HG03457 (cell line): ENCODE data around the gene IRF4.

Experiments used
- ATAC-seq: cut with Tn5 transposase; IDR thresholded peaks from one replicate; pipeline ENCODE4 v1.9.1; 2021; ENCODE audit warnings: moderate number of reproducible peaks; ENCODE audit not compliant: unreplicated experiment

IRF4 gene

DNA sequence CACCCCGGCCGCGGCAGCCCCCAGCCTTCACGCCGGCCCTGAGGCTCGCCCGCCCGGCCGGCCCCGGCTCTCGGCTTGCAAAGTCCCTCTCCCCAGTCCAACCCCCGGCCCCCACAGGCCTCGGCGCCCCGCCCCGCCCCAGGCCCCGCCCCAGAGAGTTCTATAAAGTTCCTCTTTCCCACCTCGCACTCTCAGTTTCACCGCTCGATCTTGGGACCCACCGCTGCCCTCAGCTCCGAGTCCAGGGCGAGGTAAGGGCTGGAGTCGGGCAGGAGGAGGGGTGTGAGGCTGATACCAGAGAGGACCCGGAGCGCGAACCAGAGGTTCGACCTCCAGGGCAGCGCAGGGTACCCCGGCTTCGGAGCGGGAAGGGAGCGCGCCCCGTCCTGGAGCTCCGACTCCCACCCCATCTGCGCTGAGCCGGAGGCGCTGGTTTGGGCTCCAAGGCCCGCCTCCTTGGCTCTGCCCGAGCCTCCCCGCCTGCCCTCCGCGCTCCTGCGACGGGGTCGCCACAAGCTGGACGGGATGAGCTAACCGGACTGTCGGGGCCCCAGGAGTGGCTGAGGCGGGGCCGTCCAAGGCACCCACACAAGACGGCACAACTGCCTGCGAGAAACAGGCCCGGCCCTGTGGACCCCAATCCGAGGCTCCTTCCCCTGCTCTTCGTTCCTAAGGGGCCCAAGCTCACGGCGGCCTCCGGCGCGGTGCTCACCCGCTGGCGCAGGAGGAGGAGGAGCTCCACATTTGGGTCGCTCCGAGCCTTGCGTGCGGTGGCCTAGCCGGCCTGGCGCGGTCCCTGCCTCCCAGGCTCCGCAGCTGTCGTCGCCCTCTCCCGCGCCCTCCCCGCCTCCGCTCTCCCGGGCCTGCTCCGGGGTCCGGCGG, at the start of gene IRF4:
TSS of gene IRF4 (plus strand) at position 194 of the 882 bp plus-strand sequence. CDS start 1,401 bp downstream, outside the sequence.
- no peak for ATAC-seq

DNA sequence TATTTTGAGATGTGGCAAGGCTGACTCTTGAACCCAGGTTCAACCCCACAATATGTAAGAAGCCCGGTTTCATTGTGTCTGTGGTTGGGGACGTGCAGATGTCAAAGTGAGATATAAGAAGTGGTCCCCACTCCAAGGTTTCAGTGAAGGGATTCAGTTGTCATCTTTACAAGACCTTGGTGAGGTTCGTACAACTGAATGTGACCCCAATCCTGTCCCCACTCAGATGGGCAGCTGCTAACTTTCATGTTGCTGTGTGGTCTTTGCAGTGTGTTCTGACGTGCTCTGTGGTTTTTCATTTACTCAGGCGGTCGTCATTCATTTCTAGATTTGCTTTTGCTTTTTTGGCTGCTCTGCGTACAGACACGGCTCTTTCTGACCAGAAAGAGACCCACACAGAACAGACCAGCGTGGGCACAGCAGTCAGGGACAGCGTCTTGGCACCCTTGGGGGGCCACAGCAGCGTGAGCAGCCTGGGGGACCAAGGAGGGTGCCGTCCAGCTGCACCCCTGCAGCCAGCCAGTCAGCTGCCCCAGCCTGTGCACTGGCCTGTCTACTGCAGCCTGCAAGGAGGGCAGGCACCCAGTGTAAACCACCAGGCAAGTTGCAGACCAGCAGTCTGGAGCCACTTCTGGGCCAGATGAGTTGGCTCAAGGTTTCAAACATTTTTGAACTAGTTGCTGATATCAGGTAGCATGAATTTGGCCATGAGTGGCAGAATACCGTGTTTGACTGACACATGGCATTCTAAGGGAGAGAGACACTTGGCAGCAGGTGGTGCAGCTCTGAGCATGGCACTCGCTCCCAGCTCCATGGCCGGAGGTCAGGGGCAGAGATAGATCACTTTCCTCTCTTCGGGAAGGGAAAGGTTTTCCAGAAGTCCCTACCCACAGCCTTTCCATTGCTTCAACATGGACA, 49.4 kb upstream of the IRF4 start:
- peak; percentile 53 for ATAC-seq

DNA sequence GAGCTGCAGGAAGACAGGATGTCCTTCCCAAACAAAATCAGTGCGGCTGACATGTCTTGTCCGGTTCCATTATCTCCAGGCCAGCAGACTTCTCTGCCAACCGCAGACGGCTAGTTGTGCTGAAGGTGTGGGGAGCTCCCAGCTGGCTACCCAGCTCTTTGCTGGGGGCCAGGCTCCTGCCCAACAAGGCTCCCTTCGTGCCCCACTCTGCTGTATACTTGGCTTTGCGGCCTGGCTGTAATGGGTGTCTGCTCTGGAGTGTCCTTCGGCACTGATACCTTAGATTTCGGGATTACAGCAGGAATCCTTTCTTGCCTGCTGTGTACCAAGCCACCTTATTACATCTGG, 48.7 kb upstream of the IRF4 start:
- ATAC-seq, result no peak

DNA sequence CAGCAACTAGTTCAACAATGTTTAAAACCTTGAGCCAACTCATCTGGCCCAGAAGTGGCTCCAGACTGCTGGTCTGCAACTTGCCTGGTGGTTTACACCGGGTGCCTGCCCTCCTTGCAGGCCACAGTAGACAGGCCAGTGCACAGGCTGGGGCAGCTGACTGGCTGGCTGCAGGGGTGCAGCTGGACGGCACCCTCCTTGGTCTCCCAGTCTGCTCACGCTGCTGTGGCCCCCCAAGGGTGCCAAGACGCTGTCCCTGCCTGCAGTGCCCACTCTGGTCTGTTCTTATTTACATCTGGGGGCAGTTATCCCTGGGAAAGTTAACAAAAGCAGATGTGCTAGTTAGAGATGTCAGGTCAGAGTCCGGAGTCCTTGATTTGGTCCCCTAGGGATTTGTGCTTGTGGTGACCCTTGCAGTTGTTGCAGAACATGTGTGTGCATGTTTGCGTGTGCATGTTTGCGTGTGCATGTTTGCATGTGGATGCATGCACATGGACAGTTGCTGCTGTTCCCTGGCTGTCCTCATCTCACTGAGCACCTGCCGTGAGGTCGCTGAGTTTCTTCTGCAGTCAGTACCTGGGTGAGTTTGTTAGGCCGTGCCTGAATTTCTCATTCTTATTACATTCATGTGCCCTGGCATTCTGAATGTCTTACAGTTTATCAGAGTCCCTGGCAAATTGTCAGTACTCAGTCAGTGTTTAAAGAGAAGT, 48.2 kb upstream of the IRF4 start:
- ATAC-seq, result no peak

DNA sequence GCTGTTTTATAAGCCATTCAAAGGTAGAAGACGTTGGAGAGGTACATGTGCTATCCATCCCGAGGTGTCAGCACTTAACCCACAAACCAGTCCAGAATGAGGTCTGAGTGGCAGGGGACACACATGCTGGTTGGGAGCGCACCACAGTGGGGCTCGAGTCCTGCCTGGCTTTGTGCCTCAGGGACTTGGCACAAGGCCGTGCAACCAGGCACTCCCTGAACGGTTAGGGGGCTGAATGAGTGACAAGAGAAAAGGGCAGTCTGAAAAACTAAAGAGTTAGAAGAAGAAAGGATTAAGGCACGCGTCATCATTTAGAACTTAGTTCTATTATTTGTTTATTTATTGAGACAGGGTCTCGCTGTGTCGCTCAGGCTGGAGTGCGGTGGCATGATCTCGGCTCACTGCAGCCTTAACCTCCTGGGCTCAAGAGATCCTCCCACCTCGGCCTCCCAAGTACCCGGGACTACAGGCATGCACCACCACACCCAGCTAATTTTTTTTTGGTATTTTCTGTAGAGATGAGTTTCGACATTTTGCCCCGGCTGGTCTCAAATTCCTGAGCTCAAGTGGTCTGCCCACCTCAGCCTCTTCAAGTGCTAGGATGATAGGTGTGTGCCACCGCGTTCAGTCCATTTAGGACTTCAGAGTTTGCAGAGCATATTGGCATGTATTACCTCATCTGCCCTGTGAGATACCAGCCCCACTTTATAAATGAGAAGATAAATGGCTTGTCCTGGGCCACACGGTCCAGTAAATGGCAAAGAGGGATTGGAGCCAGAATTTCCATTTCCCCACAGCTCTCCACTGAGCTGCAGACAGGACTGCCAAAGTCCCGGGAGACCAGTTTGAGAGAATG, 47.4 kb upstream of the IRF4 start:
- ATAC-seq, result no peak

DNA sequence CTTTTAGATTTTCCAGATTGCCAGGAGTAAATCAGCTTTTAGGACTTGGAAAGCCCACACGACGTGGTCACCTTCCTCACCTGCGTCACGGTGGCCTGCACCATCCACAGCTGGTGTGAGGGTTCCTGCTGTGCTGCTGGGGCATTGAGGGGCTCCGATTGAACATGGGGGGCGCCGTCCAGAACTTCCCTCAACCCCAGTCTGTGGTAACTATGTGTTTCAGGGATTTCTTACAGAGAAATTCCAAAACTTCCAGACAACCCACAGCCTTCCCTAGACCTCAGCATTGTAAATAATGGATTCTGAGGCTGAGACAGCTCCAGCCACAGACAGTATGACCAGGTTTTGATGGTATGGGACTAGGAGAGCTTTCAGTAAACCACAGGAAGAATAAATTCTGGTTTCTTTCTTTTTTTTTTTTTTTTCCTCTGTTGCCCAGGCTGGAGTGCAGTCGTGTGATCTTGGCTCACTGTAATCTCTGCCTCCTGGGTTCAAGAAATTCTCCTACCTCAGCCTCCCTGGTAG, 46.7 kb upstream of the IRF4 start:
- ATAC-seq, result no peak

DNA sequence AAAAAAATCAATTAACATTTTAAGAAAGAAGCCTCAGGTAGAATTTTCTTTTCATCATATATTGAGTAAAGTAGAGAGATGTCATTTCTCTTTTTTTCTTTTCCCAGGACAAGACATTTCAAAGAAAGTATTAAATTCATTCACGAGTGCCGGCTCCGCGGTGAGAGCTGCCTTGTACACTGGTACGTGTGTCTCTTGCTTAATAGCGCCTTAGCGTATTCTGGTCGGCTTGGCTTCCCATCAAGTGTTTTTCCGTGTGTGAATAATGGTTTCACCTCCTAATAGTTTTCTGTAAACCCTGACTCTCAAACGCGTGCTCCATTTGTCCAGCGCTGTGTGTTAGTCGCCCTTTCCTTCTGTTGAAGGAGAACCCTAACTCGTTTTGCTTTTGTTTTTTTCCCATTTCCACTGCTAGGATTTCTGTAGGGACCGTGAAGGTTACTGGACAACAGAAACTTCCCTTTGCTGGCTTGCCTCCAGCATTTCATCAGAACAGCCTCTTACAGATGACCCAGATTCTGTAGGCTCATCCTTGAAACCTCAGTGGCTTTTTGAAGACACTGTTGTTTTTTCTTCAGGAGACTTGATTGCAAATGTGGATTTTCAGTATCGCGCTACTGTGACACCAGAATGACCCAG, 45.7 kb upstream of the IRF4 start:
- ATAC-seq, result no peak

DNA sequence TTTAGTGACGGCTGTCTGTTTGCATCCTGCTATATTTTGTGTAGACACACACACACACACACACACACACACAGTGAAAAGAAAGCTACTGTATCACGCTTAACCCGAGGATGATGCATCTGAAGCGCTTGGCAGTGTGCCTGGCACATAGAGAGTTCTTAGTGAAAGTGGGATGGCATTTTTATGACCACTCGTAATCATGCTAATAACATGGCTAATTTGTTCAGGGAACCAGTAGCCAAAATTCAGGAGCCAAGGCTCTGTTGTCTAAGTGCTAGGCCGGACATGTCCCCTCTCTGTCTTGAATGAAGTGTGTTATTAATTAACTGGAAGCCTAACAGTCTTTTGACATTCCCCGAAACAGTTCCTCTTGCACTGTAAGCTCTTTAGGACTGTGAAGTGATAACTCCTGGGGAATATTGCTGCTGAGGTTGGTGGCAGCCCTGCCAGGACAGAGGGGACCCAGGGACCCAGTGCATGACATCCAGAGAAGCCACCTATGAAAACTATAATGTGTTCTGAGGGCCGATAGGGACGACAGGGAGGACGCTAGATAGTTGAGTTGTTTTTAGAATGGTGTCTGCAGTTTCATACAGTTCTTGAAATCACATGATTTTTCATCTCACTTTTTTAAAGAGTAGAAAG, 45.0 kb upstream of the IRF4 start:
- no peak for ATAC-seq

DNA sequence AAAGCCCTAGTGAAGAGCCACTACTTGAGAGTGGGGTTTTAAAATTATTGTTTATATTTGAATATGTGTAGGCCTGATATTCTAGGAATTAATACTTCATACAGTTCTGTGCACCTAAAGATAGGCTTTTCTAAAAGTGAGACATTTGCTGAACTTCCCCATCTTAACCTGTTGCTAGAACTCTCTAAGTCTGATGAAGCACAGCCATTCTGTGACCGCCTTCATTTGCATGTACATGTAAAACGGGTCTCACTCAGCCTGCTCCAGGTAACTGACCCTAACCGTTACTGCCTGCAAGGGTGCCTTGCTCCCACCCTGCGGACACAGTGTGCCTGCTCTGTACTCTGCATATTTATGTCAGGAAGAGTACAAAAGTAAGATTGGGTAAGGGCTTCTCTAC, 44.3 kb upstream of the IRF4 start:
- ATAC-seq, result peak; percentile 55

DNA sequence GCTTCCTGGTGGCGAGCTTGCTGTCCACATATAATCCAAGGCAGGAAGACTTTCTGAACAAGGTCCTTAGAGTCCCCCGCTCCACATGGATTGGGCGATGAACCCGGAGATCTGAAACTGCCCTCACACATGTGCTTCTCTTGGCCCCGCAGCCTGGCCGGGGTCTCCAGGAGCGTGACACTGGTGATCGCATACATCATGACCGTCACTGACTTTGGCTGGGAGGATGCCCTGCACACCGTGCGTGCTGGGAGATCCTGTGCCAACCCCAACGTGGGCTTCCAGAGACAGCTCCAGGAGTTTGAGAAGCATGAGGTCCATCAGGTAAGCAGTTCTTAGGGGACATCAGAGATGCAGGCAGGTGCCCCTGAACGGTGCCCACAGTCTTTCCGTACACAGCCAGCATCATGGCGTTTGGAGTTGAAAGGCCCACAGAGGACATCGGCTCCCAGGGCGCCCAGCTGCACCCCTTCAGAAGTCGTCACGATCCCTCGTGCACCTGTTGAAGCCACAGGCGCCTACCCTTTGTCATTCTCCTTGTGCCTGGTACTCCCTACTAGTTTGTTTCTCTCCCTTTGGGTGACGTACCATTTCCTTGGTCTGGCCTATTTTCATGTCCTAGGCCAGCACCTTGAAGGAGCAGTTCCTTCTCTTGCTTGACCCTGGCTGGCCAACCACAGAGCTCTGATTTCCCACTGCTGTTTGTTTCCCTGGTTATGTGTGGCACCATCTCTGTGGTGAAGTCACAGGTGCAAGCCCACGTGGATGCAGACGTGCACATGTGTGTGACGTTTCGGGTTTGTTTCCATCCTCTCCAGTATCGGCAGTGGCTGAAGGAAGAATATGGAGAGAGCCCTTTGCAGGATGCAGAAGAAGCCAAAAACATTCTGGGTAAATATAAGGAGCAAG, 43.3 kb upstream of the IRF4 start:
- no peak for ATAC-seq

DNA sequence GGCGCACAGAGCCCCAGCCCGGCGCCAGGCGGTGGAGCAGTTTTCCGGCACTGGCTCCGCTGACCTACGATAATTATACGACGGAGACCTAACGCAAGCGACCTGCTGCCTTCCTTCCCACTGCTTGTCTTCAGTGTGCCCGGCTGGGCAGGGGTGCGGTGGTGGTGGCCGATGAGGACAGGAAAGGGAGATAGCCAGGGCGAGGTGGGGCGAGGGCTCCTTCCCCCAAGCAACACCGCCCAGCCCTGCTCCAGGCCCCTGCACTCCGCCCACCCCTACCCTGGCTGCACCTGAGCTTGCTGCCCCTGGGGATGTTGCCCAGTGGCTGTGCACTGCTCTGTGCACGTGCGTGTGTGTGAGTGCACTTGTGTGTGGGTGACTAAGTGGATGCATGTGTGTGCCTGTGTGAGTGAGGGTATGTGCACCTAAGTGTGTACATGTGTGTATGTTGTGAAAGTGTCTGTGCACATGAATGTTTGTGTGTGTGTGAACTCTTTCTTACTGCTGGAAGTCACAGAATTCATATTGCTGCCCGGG, 42.6 kb upstream of the IRF4 start:
- ATAC-seq, result no peak

DNA sequence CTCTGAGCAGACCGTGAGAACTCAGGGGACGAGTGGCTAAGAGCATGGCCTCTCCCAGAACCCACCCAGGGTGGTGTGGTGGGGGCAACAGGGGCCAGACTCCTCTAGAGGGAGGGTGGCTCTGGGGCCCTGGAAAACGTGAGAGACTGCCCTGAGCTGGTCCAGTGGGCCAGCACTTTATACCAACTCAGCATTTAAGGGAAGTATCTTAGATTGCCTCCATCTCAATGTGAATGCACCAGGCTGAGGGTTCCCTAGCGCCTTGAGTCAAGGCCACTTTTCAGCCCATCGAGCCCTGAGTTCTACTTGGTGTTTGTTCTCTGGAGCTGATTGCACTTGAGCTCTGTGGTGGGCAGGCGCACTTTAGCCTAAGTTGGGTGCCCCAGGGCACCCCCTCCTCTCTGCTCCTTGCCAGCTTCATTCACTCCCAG, 42.0 kb upstream of the IRF4 start:
- no peak for ATAC-seq

DNA sequence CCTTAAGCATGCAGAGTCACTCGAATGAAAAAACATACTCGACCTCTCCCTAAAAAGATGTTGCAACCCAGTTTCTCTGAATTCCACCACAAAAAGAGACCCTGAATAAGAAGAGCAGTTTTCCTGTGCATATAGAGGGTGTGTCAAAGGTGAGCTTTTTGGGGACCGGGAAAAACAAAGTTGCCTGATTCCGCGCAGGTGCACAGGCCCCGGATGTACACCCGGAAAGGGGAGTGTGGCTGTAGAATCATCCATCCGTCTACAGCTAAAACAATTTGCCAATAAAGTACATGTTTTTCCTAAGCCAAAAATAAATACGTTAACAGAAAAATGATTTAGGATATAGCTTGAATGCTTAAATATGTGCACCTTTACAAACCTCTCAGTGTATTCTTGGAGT, 41.2 kb upstream of the IRF4 start:
- no peak for ATAC-seq

DNA sequence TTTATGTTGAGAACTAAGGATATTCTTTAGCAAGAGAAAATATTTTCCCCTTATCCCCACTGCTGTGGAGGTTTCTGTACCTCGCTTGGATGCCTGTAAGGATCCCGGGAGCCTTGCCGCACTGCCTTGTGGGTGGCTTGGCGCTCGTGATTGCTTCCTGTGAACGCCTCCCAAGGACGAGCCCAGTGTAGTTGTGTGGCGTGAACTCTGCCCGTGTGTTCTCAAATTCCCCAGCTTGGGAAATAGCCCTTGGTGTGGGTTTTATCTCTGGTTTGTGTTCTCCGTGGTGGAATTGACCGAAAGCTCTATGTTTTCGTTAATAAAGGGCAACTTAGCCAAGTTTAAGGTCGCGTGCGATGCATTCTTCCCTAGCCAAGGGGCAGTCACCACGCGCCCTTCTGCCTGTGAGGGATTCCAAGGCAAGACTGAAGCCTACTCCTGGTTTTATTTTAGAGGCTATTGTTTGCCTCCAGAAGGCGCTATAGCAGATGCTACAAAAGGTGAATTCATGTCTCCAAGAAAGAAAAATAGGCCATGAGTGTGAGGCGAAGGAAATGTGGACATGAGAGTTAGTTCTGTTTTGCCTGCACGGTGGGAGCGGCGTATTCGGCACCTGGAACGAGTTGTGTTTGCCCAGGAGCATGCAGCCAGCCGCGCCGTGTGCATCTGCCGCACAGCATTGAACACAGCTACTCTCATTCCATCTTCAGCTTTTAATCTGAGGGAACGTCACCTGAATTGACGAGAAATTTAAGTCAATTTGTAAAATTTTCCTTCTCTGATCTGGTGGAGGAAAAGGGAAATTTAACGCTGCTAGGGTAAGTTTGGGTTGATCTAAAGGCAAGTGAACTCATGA, 40.3 kb upstream of the IRF4 start:
- no peak for ATAC-seq

DNA sequence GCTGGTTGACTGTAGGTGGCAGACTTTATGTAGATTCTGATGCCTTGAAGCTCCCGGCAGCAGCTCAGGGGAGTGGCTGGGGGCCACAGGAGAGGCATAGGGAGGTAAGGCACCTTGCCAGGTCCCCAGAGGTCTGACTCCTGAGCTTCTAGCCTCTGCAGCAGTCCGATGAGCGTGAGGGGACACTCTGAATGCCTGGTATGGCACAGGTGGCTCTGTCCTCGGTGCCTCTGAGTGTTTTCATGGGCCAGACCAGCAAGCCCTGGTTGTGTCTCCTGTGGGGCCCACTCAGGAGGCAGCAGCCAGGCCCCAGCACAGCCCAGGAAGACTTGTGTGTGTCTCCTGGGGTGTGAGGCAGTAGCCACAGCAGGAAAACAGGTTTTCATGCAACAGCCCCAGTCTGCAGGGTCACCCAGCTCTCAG, 39.7 kb upstream of the IRF4 start:
- ATAC-seq, result no peak

DNA sequence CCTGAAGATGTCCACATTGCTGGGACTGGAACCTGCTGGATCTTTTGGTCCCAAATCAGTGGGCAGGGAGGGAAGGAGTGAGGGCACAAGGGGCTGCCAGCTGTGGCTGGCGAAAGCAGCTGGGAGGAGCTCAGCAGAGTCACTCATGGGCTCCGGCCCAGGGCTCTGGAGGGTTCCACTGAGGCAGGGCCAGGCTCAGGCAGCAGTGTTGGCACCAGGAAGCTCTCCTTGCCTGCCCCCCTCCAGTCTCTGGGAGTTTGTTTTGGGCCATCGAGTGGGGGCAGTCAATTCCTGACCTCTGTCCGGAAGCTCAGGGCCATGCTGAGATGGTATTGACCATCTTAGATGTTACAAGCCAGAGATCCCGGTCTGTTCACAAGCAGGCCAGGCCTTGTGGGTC, 39.1 kb upstream of the IRF4 start:
- ATAC-seq, result no peak

DNA sequence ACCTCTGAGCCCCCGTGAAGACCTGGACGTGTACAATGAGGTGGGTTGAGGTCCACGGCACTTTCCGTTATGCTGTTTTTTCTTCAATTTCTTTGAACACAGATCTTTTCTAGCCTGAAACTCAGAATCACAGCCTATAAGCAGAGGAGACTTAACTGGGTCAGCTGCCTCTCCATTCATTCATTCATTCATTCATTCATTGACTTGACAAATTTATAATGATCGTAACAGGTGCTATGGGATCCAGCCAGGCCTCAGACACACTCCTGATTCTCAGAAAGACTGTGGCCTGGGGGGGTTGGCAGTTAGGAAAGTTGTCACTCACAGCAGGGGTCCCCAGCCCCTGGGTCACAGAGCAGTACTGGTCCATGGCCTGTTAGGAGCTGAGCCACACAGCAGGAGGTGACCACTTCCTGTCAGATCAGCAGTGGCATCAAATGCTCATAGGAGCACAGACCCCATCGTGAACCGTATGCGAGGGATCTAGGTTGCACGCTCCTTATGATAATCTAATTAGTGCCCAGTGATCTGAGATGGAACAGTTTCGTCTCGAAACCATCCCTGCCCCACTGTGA, 38.6 kb upstream of the IRF4 start:
- ATAC-seq, result no peak
